GM18909 (cell line): ENCODE results near the gene HCN2.
"Not testable (repeated sequence)": the region's sequence is repeated elsewhere in the genome, so short reads cannot be mapped to it uniquely, and the experiment has no call there.

Source experiments
- ATAC-seq: cut with Tn5 transposase; IDR thresholded peaks from one replicate; pipeline ENCODE4 v1.9.1; 2021; ENCODE audit warnings: mild to moderate bottlenecking; ENCODE audit not compliant: unreplicated experiment, poor library complexity

Gene HCN2

GRCh38 chr19:617551-618246 is 28.0 kb downstream of the HCN2 start:
- ATAC-seq, result no peak

- ATAC-seq, result no peak
Observed at GRCh38 chr19:618247-618619, 28.6 kb downstream of the HCN2 start.

GRCh38 chr19:618674-619285 is 29.1 kb downstream of the HCN2 start:
- ATAC-seq, result no peak

- no peak for ATAC-seq
Observed at GRCh38 chr19:619286-620002, 29.8 kb downstream of the HCN2 start.

DNA sequence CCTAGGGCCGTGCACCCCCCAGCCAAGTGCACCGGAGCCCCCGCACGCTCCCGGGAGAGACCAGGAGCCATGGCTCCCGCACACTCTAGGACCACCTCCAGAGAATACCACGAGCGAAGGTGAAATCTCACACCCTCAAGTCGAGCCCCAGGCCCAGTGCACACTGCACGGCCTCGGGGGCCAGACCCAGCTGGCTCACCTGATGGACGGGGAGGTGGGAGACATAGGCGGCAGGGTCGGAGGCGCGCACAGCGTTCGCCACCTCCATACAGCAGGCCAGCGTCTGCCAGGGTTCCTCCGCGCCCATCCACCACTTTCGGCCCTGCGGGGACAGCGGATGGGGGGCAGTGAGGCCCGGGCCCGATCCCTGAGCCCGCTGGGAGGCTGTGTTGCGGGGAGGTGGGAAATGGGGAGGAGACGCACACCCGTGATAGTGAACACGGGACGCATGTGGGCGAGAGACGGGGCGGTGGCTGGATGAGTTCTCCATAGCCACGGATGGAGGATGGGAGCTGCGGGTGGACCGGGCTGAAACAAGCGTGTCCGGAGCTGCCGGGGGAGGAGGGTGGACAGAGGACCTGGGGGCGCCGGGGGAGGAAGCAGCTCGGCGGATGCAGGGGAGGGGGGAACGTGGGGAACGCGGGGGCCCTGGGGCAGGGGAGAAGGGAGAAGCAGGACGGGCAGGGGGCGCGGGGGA is 30.6 kb downstream of the HCN2 start:
- ATAC-seq, result no peak

GRCh38 chr19:621191-621590 is 31.5 kb downstream of the HCN2 start:
- not testable (repeated sequence) for ATAC-seq

DNA sequence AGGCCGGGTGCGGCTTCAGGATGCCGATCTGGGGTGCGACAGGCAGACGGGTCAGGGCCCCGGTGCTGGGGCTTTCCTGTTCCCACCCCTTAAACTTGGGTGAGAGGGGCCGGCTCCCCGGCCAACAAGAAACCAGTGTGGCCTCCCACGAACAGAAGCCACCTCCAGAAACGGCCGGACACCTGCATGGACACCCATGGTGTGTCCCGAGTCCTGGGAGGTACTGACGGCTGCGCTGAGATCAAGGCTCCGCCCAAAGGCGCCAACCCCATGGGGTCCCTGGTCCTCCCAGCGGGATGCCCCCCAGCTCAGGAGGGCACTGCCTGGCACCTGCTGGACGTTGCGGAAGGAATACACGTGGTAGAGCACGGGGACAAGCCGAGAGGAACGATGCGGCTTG is 32.1 kb downstream of the HCN2 start:
- ATAC-seq, result no peak

DNA sequence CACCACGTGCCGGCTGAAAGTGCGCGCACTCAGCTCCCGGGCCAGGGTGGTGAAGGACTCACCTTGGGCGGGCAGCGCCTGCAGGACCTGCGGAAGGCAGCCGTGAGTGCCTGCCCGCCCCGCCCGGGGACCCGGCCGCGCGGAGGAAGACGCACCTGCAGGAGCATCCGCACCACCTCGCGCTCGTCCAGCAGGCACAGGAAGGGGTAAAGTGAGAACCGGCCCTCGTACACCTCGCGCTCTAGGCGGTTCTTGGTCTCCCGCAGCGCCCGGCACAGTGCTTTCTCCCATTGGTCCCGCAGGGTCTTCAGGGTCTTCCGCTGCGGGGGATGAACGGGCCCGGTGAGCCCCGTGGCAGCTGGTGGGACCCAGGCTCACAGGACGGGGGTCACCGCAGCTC is 33.0 kb downstream of the HCN2 start:
- ATAC-seq, result no peak

DNA sequence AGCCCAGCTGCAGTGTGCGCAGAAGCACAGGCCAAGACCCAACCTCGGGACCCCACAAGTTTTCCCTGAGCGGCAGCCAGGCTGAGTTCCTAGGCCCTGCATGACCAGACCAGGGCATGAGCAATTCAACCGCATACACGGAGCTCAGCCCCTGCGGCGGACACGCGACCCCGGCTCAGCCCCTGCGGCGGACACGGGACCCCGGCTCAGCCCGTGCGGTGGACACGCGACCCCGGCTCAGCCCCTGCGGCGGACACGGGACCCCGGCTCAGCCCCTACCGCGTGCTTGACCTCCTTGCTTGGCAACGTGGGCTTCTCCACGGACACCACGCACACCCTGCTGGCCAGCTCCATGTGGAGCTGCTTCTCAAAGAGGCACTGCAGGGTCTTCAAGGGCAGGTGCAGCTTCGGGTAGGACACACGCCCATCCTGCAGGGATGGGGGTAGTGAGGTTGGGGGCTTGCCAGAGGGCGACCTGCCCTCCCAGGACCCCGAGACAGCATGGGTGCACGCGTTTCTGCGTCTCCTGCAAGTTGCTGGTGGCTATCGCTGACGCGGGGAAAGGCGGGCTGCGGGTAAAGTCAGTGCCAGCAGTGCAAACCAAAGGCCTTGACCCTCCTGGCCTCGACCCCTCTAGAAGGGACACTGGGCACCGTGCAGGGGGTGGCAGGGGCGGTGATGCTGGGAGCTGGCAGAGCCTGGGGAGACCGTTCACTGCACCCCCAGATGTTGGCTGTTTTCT is 33.7 kb downstream of the HCN2 start:
- no peak for ATAC-seq

DNA sequence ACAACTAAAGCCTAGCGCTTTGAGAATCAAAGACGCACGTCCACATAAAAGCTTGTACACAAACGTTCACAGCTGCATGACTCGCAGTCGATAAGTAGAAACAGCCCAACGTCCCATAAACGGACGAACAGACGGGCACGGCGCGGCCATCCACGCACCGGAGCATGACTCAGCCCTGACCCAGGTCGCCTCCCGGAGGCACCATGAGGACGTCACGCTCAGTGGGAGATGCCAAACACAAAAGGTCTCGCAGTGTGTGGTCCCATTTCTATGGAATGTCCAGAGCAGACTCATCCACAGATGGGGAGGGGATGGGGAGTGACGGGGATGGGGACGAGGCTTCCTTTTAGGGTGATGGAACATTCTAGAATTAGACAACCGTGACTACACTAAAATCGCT is 34.3 kb downstream of the HCN2 start:
- no peak for ATAC-seq

DNA sequence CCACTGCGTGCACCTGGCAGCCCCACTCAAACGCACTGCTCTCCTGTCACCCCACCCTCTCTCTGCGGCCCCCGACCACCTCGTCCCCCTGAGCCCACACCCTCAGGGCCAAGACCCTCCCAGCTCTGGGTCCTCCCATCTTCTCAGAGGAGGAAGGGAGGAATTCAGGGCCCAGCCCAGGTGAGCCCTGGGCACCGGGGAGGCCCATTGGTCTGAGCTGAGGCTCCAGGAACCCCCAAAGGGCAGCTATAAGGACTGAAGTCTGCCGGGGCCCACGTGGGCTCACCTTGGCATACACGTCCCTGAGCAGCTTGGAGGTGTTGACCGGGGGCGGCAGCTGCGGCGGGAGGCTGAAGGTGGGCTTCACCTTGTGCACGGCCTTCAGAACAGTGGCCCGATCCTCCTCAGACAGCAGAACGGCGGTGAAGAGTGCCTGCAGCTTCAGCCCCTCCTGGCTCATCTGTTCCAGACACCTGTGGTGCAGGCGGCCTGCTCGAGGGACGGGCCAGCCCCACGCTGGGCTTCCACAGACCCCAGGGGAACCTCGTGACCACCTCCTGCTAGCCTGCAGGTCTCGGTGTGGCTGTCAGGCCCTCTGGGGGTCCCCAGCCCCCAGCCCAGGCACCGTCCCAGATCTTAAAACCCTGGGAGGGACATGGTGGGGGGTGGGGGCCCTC is 34.9 kb downstream of the HCN2 start:
- ATAC-seq, result no peak

GRCh38 chr19:625257-625656 is 35.6 kb downstream of the HCN2 start:
- ATAC-seq, result no peak

- not testable (repeated sequence) for ATAC-seq
Observed at GRCh38 chr19:626566-626965, 36.9 kb downstream of the HCN2 start.

DNA sequence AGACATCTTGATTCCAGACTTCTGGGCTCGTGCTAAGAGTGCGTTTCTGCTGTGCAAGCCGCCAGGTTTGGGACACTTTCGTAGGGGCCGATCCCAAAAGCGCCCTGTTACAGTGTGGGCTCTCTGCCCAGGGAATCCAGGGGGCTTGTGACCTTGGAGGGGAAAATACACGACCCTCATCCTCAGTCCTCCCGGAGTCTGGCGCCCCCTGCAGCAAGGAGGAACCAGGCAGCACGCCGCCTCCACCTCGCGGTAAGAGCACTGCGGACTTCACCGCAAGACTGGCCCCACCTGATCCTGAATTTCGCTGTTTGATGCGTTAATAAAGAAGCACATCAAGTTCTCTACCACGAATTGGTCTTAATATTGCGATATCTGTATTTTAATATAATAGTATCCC is 38.5 kb downstream of the HCN2 start:
- no peak for ATAC-seq

DNA sequence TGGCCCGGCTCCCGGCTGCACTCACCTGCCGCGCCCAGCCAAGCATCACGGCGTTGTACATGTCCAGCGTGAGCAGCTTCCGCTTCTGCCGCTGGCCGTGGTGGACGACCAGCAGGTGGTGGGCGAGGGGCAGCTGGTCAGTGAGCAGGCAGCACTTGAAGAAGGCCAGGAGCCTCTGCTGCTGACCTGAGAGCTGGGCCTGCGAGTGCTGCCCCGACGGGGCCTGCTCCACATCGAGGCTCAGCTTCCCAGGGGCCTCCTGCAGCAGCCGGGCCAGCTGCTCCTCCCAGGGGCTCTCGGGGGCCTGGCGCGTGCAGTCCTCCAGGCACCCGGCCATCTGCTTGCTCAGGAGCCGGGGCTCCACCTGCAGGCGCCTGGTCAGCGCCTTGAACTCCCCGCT is 39.8 kb downstream of the HCN2 start:
- not testable (repeated sequence) for ATAC-seq

GRCh38 chr19:629961-630714 is 40.5 kb downstream of the HCN2 start:
- ATAC-seq, result no peak

- ATAC-seq, result peak; percentile 19
Observed at GRCh38 chr19:632579-633067, 42.9 kb downstream of the HCN2 start.

GRCh38 chr19:633068-633785 is 43.5 kb downstream of the HCN2 start, which contains the start of gene POLRMT:
TSS of gene POLRMT (minus strand) at chr19:633537. CDS start at chr19:633512, 25 bp downstream.
- peak; percentile 92 for ATAC-seq
